IPS DF 6.9 (cell line): ENCODE results near the gene AZI2.

Experiments
- DNase-seq: peaks from one replicate; pipeline ENCODE4 v3.0.0-alpha.2; 2013; ENCODE audit warnings: low read depth, low spot score
- H3K27ac ChIP-seq: one replicate; pipeline ENCODE4 v1.5.1; 2013; ENCODE audit warnings: low read length, control low read depth
- H3K27me3 ChIP-seq: 2 replicates; pipeline ENCODE4 v1.6.1; 2013; ENCODE audit warnings: mild to moderate bottlenecking, low read length; ENCODE audit not compliant: control insufficient read depth, insufficient read depth
- H3K36me3 ChIP-seq: 2 replicates; pipeline ENCODE4 v1.6.1; 2013; ENCODE audit warnings: low read length; ENCODE audit not compliant: control insufficient read depth, insufficient read depth
- H3K4me1 ChIP-seq: 2 replicates; pipeline ENCODE4 v1.6.1; 2013; ENCODE audit warnings: low read length; ENCODE audit not compliant: control insufficient read depth, insufficient read depth
- H3K4me3 ChIP-seq: 2 replicates; pipeline ENCODE4 v1.5.1; 2013; ENCODE audit warnings: mild to moderate bottlenecking, low read length
- H3K9me3 ChIP-seq: 2 replicates; pipeline ENCODE4 v1.6.1; 2013; ENCODE audit warnings: low read length, inconsistent platforms; ENCODE audit not compliant: control insufficient read depth, insufficient read depth
- WGBS: extraction: QIAGEN DNeasy Blood & Tissue Kit; methylation state at CpG from one replicate; pipeline ENCODE4 v1.1.7; 2013; ENCODE audit warnings: mixed read lengths, missing lambda C conversion rate; ENCODE audit not compliant: insufficient read length, insufficient coverage; 5-methylcytosine and 5-hydroxymethylcytosine counted together

Gene AZI2

GRCh38 chr3:28279770-28280169 is 68.9 kb downstream of the AZI2 start:
- Histone ChIP-seq H3K4me1 (no peaks in the 10 kb centered on the region), H3K4me3 (no peak overlapping the region), H3K27me3 (no peaks in the 10 kb centered on the region), H3K27ac (no peak overlapping the region), H3K36me3 (no peaks in the 10 kb centered on the region), H3K9me3 (no peaks in the 10 kb centered on the region)
- no peak for DNase-seq
- no CpG with 5 or more reads among the region's 4 CpGs for WGBS

- no peak for DNase-seq
- no CpG with 5 or more reads among the region's 2 CpGs for WGBS
- Histone ChIP-seq H3K27me3 (no peaks in the 10 kb centered on the region), H3K36me3 (no peaks in the 10 kb centered on the region), H3K27ac (no peak overlapping the region), H3K9me3 (no peaks in the 10 kb centered on the region), H3K4me3 (no peak overlapping the region), H3K4me1 (no peaks in the 10 kb centered on the region)
These were observed 69.7 kb downstream of the AZI2 start for GRCh38 chr3:28278918-28279317.

GRCh38 chr3:28273837-28274236 is 74.8 kb downstream of the AZI2 start:
- Histone ChIP-seq H3K27me3 (no peaks in the 10 kb centered on the region), H3K9me3 (no peaks in the 10 kb centered on the region), H3K4me1 (no peaks in the 10 kb centered on the region), H3K4me3 (no peak overlapping the region), H3K27ac (no peak overlapping the region), H3K36me3 (no peaks in the 10 kb centered on the region)
- DNase-seq = no peak
